PC-3 (cell line): ENCODE data around the gene PRKAR2B. TPM values are rescaled to one million over a fixed set of nuclear protein-coding genes. Genes with fewer than 3 reads are reported as not detected.

Experiments
- total RNA-seq: library from RNA; depleted of rRNA; stranded (reverse); fragments of >200 nt; gene quantifications from 2 replicates; pipeline ENCODE4 v1.2.3, GENCODE V29; 2014; rRNA removed

The PRKAR2B gene
- total RNA-seq, 1 experiment from 2014 or later, result 0.29 TPM

Other genes starting within 250 kb of the PRKAR2B start
- not detected in 2 replicates for gene PIK3CG, start 179.4 kb upstream of the PRKAR2B start, total RNA-seq
- 13.0 and 17.6 TPM in 2 replicates for gene HBP1, start 124.3 kb downstream of the PRKAR2B start, total RNA-seq